ENCODE measurements around the gene INPP5D. TPM values are rescaled to one million over a fixed set of nuclear protein-coding genes. Genes with fewer than 3 reads are reported as not detected.

Gene INPP5D
- total RNA-seq, 1 experiment from 2014 or later: not detected

GRCh38 chr2:233131936-233132720 is 72.0 kb downstream of the INPP5D start:
- Mint-ChIP-seq H3K36me3 (ENCODE audit: insufficient read depth, unreplicated experiment) (no peaks in the 10 kb centered on the region), H3K4me1 (ENCODE audit: low read depth, unreplicated experiment) (peaks cover 6% of the 10 kb centered on the region), H3K27ac (ENCODE audit: unreplicated experiment) (no peak overlapping the region), H3K4me3 (ENCODE audit: low read depth, unreplicated experiment) (no peak overlapping the region), H3K27me3 (ENCODE audit: unreplicated experiment) (peaks cover 42% of the 10 kb centered on the region), H3K9me3 (ENCODE audit: low read depth, unreplicated experiment) (no peaks in the 10 kb centered on the region)
- no peak for TF ChIP-seq CTCF (IDR thresholded peaks at IDR 0.05; ENCODE audit: unreplicated experiment)
- no TSS peak for BruUV-seq (replicated peaks)
- no peak for DNase-seq
- CTCF ChIA-PET: interaction anchor here (0.9 kb wide), 1 partner anchor 44 kb away, joined by 3 read pairs; no protein-coding TSS in a partner anchor
- intact Hi-C loops (cut with micrococcal nuclease; ENCODE audit: unreplicated experiment): no loop called here

GRCh38 chr2:233133239-233133638 is 73.1 kb downstream of the INPP5D start:
- no peaks in the 10 kb centered on the region for H3K9me3 Mint-ChIP-seq (ENCODE audit: low read depth, unreplicated experiment)
- no peak overlapping the region for H3K27ac Mint-ChIP-seq (ENCODE audit: unreplicated experiment)
- TF ChIP-seq CTCF (IDR thresholded peaks at IDR 0.05; ENCODE audit: unreplicated experiment): no peak
- CTCF ChIA-PET: interaction anchor here (0.6 kb wide), 2 partner anchors 128 to 182 kb away, joined by 4 to 5 read pairs; no protein-coding TSS in a partner anchor
- H3K36me3 Mint-ChIP-seq (ENCODE audit: insufficient read depth, unreplicated experiment): no peaks in the 10 kb centered on the region
- no peak for DNase-seq
- peaks cover 42% of the 10 kb centered on the region for H3K27me3 Mint-ChIP-seq (ENCODE audit: unreplicated experiment)
- peaks cover 6% of the 10 kb centered on the region for H3K4me1 Mint-ChIP-seq (ENCODE audit: low read depth, unreplicated experiment)
- no peak overlapping the region for H3K4me3 Mint-ChIP-seq (ENCODE audit: low read depth, unreplicated experiment)
- intact Hi-C loops (cut with micrococcal nuclease; ENCODE audit: unreplicated experiment): no loop called here
- BruUV-seq (replicated peaks): no TSS peak

- H3K4me1 Mint-ChIP-seq (ENCODE audit: low read depth, unreplicated experiment): peaks cover 6% of the 10 kb centered on the region
- intact Hi-C loops (cut with micrococcal nuclease; ENCODE audit: unreplicated experiment): no loop called here
These were observed 75.3 kb downstream of the INPP5D start for GRCh38 chr2:233135421-233135820.

GRCh38 chr2:233137040-233137439 is 76.9 kb downstream of the INPP5D start:
- no peak overlapping the region for H3K4me3 Mint-ChIP-seq (ENCODE audit: low read depth, unreplicated experiment)
- H3K27ac Mint-ChIP-seq (ENCODE audit: unreplicated experiment): no peak overlapping the region
- CTCF ChIA-PET: no interaction called here
- no peak for TF ChIP-seq CTCF (IDR thresholded peaks at IDR 0.05; ENCODE audit: unreplicated experiment)
- H3K4me1 Mint-ChIP-seq (ENCODE audit: low read depth, unreplicated experiment): peaks cover 5% of the 10 kb centered on the region
- no peaks in the 10 kb centered on the region for H3K9me3 Mint-ChIP-seq (ENCODE audit: low read depth, unreplicated experiment)
- no peaks in the 10 kb centered on the region for H3K36me3 Mint-ChIP-seq (ENCODE audit: insufficient read depth, unreplicated experiment)
- no peak for DNase-seq
- H3K27me3 Mint-ChIP-seq (ENCODE audit: unreplicated experiment): peaks cover 39% of the 10 kb centered on the region
- no TSS peak for BruUV-seq (replicated peaks)
- intact Hi-C loops (cut with micrococcal nuclease; ENCODE audit: unreplicated experiment): no loop called here

More at GRCh38 chr2:233135421-233135820, 75.3 kb downstream of the INPP5D start:
- no peak for DNase-seq
- Mint-ChIP-seq H3K9me3 (ENCODE audit: low read depth, unreplicated experiment) (no peaks in the 10 kb centered on the region), H3K27ac (ENCODE audit: unreplicated experiment) (no peak overlapping the region), H3K4me3 (ENCODE audit: low read depth, unreplicated experiment) (no peak overlapping the region), H3K27me3 (ENCODE audit: unreplicated experiment) (peaks cover 33% of the 10 kb centered on the region), H3K36me3 (ENCODE audit: insufficient read depth, unreplicated experiment) (no peaks in the 10 kb centered on the region)
- CTCF ChIA-PET: no interaction called here
- no peak for TF ChIP-seq CTCF (IDR thresholded peaks at IDR 0.05; ENCODE audit: unreplicated experiment)
- no TSS peak for BruUV-seq (replicated peaks)

Data from Calu3 (cell line).